GM21381 (cell line): ENCODE measurements around the gene SMDT1.
"Not testable (repeated sequence)": the region's sequence is repeated elsewhere in the genome, so short reads cannot be mapped to it uniquely, and the experiment has no call there.

ENCODE experiments used
- ATAC-seq: cut with Tn5 transposase; IDR thresholded peaks from one replicate; pipeline ENCODE4 v1.9.1; 2021; ENCODE audit warnings: mild to moderate bottlenecking, moderate library complexity; ENCODE audit not compliant: unreplicated experiment

The SMDT1 gene

GRCh38 chr22:42070517-42071422 is 8.7 kb upstream of the SMDT1 start, which contains the start of gene NAGA:
Gene NAGA, minus strand, starts transcription at chr22:42070812. Its CDS starts 515 bp downstream, at chr22:42070297.
- peak; percentile 92 for ATAC-seq

GRCh38 chr22:42071508-42071907 is 8.0 kb upstream of the SMDT1 start:
- ATAC-seq, result not testable (repeated sequence)

- no peak for ATAC-seq
These were observed 6.7 kb upstream of the SMDT1 start for GRCh38 chr22:42072606-42073330.

GRCh38 chr22:42073621-42074041 is 5.9 kb upstream of the SMDT1 start:
- ATAC-seq, result no peak

- no peak for ATAC-seq
These were observed 5.2 kb upstream of the SMDT1 start, which contains the start of gene PHETA2 for GRCh38 chr22:42074132-42074811. Gene PHETA2, plus strand, starts transcription at chr22:42074248. Its CDS starts 3,046 bp downstream, at chr22:42077294.

- ATAC-seq, result no peak
These were observed 4.4 kb upstream of the SMDT1 start for GRCh38 chr22:42074846-42075676.

- ATAC-seq, result no peak
These were observed 2.6 kb upstream of the SMDT1 start for GRCh38 chr22:42076764-42077485.

- ATAC-seq, result no peak
These were observed 1.9 kb upstream of the SMDT1 start for GRCh38 chr22:42077486-42078125.

- ATAC-seq, result peak; percentile 10
These were observed 806 bp upstream of the SMDT1 start for GRCh38 chr22:42078469-42079318.

GRCh38 chr22:42080287-42080686 is 787 bp downstream of the SMDT1 start:
- ATAC-seq, result no peak

GRCh38 chr22:42083119-42083518 is 3.6 kb downstream of the SMDT1 start:
- no peak for ATAC-seq

- no peak for ATAC-seq
These were observed 5.4 kb downstream of the SMDT1 start for GRCh38 chr22:42084874-42085273.

GRCh38 chr22:42086051-42086450 is 6.6 kb downstream of the SMDT1 start:
- ATAC-seq, result no peak

- ATAC-seq, result peak; percentile 88
These were observed 11.3 kb downstream of the SMDT1 start, which contains the start of gene NDUFA6 for GRCh38 chr22:42090596-42091454. Gene NDUFA6, minus strand, starts transcription at chr22:42090772. Its CDS starts 28 bp downstream, at chr22:42090744.

GRCh38 chr22:42091455-42091782 is 11.9 kb downstream of the SMDT1 start:
- no peak for ATAC-seq

- ATAC-seq, result no peak
These were observed 21.7 kb downstream of the SMDT1 start for GRCh38 chr22:42101199-42101598.

- ATAC-seq, result not testable (repeated sequence)
These were observed 24.9 kb downstream of the SMDT1 start for GRCh38 chr22:42104332-42104860.
